Fibroblast of lung (primary cell): Measurements from ENCODE around the gene DCAF10. TPM values are rescaled to one million over a fixed set of nuclear protein-coding genes. Genes with fewer than 3 reads are reported as not detected.

Experiments
- DNase-seq, 2 donors: peaks; one replicate each; pipeline versions ENCODE4 v3.0.0 to v3.0.0-alpha.2; 2010; ENCODE audit warnings: low read depth in 2 of 2
- H2AFZ ChIP-seq: 2 replicates; pipeline ENCODE4 v1.5.1; 2012; ENCODE audit warnings: low read length, control low read depth, inconsistent platforms
- H3K27ac ChIP-seq: 2 replicates; pipeline ENCODE4 v1.5.1; 2011; ENCODE audit warnings: low read length, control low read depth; ENCODE audit not compliant: insufficient read depth
- H3K27me3 ChIP-seq: 2 replicates; pipeline ENCODE4 v1.5.1; 2011; ENCODE audit warnings: mild to moderate bottlenecking, low read length; ENCODE audit not compliant: control insufficient read depth, insufficient read depth
- H3K36me3 ChIP-seq: 2 replicates; pipeline ENCODE4 v1.5.1; 2011; ENCODE audit warnings: low read length; ENCODE audit not compliant: control insufficient read depth, insufficient read depth
- H3K4me1 ChIP-seq: 2 replicates; pipeline ENCODE4 v1.5.1; 2011; ENCODE audit warnings: low read length; ENCODE audit not compliant: control insufficient read depth, insufficient read depth; ENCODE audit errors: extremely low read depth
- H3K4me2 ChIP-seq: 2 replicates; pipeline ENCODE4 v1.5.1; 2011; ENCODE audit warnings: low read length, control low read depth; ENCODE audit not compliant: insufficient read depth; ENCODE audit errors: extremely low read depth
- H3K4me3 ChIP-seq, 4 experiments: fragments of 200-600 bp in 1 of 4; sonication (generic) in 1 of 4; replicated peaks in 1 of 4; 2 replicates each; pipeline ENCODE4 v1.5.1; 2011 to 2016; ENCODE audit warnings: low read length in 4 of 4, low read depth in 3 of 4, mild to moderate bottlenecking in 3 of 4, control low read depth in 2 of 4, inconsistent platforms in 1 of 4, mixed read lengths in 1 of 4; ENCODE audit not compliant: insufficient read depth in 1 of 4; ENCODE audit errors: control extremely low read depth in 1 of 4
- H3K79me2 ChIP-seq: 2 replicates; pipeline ENCODE4 v1.5.1; 2012; ENCODE audit warnings: mild to moderate bottlenecking, low read length, inconsistent platforms; ENCODE audit not compliant: control insufficient read depth, insufficient read depth
- H3K9ac ChIP-seq: 2 replicates; pipeline ENCODE4 v1.5.1; 2011; ENCODE audit warnings: mild to moderate bottlenecking, low read length, control low read depth; ENCODE audit not compliant: insufficient read depth
- H3K9me3 ChIP-seq: 2 replicates; pipeline ENCODE4 v1.5.1; 2012; ENCODE audit warnings: low read depth, low read length; ENCODE audit not compliant: control insufficient read depth, insufficient read depth
- H4K20me1 ChIP-seq: 2 replicates; pipeline ENCODE4 v1.5.1; 2011; ENCODE audit warnings: low read length; ENCODE audit not compliant: control insufficient read depth, insufficient read depth; ENCODE audit errors: extremely low read depth
- CTCF ChIP-seq, 2 donors: IDR thresholded peaks in 1 of 2; conservative IDR thresholded peaks in 1 of 2; 1 replicate in 1 of 2; 2 replicates in 1 of 2; pipeline ENCODE4 v1.5.1; 2011 to 2012; ENCODE audit warnings: low read length in 2 of 2, control low read depth in 1 of 2, inconsistent platforms in 1 of 2, low read depth in 1 of 2, mild to moderate bottlenecking in 1 of 2
- EZH2 ChIP-seq: IDR thresholded peaks from 2 replicates; pipeline ENCODE4 v1.5.1; 2012; ENCODE audit warnings: low read length, control low read depth, mild to moderate bottlenecking; ENCODE audit errors: missing control alignments
- polyA plus RNA-seq, 2 donors: library from polyadenylated mRNA; depleted of rRNA in 1 of 2; stranded (reverse) in 1 of 2; unstranded in 1 of 2; fragments of >200 nt; gene quantifications; 2 replicates each; pipeline ENCODE4 v1.2.1, GENCODE V29; 2011 to 2012; ENCODE audit warnings: missing spikeins in 1 of 2
- total RNA-seq: library from RNA; depleted of rRNA; stranded (reverse); fragments of >200 nt; gene quantifications from 2 replicates; pipeline ENCODE4 v1.2.1, GENCODE V29; 2014

The DCAF10 gene
- total and polyA plus RNA-seq, 2 donors (not counting 1 experiment from before 2014, with no cell fraction given), result 26.6 to 33.5 TPM

- H3K4me3 ChIP-seq, result no peak overlapping the region
- no peak overlapping the region for H3K27ac ChIP-seq
- H3K4me2 ChIP-seq, result no peak overlapping the region
- DNase-seq, result no peak
- no peak overlapping the region for H3K9ac ChIP-seq
- H3K79me2 ChIP-seq, result peaks cover 29% of the 10 kb centered on the region
- no peak for TF ChIP-seq EZH2
- TF ChIP-seq CTCF (conservative IDR thresholded peaks at IDR 0.05 in 1 of 2, IDR thresholded peaks at IDR 0.05 in 1 of 2; ENCODE audit: low read depth in 1 of 2, low read length in 2 of 2), result no peak
- no peaks in the 10 kb centered on the region for H3K4me1 ChIP-seq
- no peaks in the 10 kb centered on the region for H3K27me3 ChIP-seq
- H4K20me1 ChIP-seq, result peaks cover 1% of the 10 kb centered on the region
- H2AFZ ChIP-seq, result no peak overlapping the region
- H3K36me3 ChIP-seq, result no peaks in the 10 kb centered on the region
- H3K9me3 ChIP-seq, result no peaks in the 10 kb centered on the region
Observed at GRCh38 chr9:37798677-37799076, 1.9 kb upstream of the DCAF10 start.

DNA sequence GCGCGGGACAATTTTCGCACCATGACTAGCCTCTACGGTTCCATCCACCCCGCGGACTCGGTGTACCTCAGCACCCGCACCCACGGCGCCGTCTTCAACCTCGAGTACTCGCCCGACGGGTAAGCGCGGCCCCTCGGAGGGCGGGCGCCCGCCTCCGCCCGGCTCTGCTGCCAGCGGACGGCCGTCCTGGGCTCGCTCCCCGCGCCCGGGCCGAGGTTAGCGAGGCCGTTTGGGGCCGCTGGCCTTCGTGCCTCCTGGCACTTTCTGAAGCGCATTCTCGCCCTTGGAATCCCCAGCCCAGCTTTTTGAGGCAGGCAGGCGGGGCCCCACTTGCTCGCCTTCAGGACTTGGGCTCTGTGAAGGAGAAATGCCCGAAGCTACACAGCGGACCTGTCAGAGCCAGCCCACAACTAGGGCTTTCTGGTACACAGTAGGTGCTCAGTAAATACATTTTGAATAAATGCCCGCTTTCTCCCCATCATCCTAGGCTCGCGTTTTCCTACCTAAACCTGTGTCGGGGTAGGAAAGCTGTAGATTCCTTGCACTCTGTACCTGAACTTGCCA lies 772 bp downstream of the DCAF10 start:
- Histone ChIP-seq H3K9me3 (no peaks in the 10 kb centered on the region), H4K20me1 (peaks cover 2% of the 10 kb centered on the region), H3K4me3 (peak overlapping the region; percentile 87 to 98 (median 90)), H2AFZ (no peak overlapping the region), H3K27ac (peak overlapping the region; percentile 86), H3K27me3 (no peaks in the 10 kb centered on the region), H3K79me2 (peaks cover 48% of the 10 kb centered on the region), H3K4me1 (no peaks in the 10 kb centered on the region), H3K9ac (peak overlapping the region; percentile 85), H3K4me2 (peak overlapping the region; percentile 95), H3K36me3 (no peaks in the 10 kb centered on the region)
- peak; percentile 24 to 38 for DNase-seq
- TF ChIP-seq EZH2, result no peak
- no peak for TF ChIP-seq CTCF (conservative IDR thresholded peaks at IDR 0.05 in 1 of 2, IDR thresholded peaks at IDR 0.05 in 1 of 2; ENCODE audit: low read depth in 1 of 2, low read length in 2 of 2)

GRCh38 chr9:37801959-37802711 lies 1.5 kb downstream of the DCAF10 start:
- Histone ChIP-seq H4K20me1 (peaks cover 4% of the 10 kb centered on the region), H3K4me2 (peak overlapping the region; percentile 95), H3K9ac (peak overlapping the region; percentile 85), H3K4me1 (no peaks in the 10 kb centered on the region), H3K4me3 (peak overlapping the region; percentile 87 to 98 (median 90)), H2AFZ (no peak overlapping the region), H3K27me3 (no peaks in the 10 kb centered on the region), H3K36me3 (peaks cover 1% of the 10 kb centered on the region), H3K79me2 (peaks cover 54% of the 10 kb centered on the region), H3K27ac (peak overlapping the region; percentile 86), H3K9me3 (no peaks in the 10 kb centered on the region)
- TF ChIP-seq EZH2 (no peak), CTCF (conservative IDR thresholded peaks at IDR 0.05 in 1 of 2, IDR thresholded peaks at IDR 0.05 in 1 of 2; ENCODE audit: low read depth in 1 of 2, low read length in 2 of 2) (no peak)
- no peak for DNase-seq
